Upper lobe of right lung (tissue), 1 donor: ENCODE measurements around the gene DNAJC4. TPM values are rescaled to one million over a fixed set of nuclear protein-coding genes. Genes with fewer than 3 reads are reported as not detected.

ENCODE experiments used
- ATAC-seq: fragments of 200-7000 bp; cut with Tn5 transposase; one replicate; pipeline ENCODE4 v1.9.1; 2020; ENCODE audit warnings: mild to moderate bottlenecking, moderate library complexity
- DNase-seq: peaks from one replicate; pipeline ENCODE4 v3.0.0-alpha.2; 2020
- H3K27ac ChIP-seq: fragments of 200-600 bp; one replicate; pipeline ENCODE4 v1.8.0; 2022
- H3K27me3 ChIP-seq: fragments of 200-600 bp; one replicate; pipeline ENCODE4 v1.8.0; 2022; ENCODE audit warnings: mild to moderate bottlenecking
- H3K36me3 ChIP-seq: fragments of 200-600 bp; one replicate; pipeline ENCODE4 v1.8.0; 2022
- H3K4me1 ChIP-seq: fragments of 200-600 bp; one replicate; pipeline ENCODE4 v1.8.0; 2022
- H3K4me3 ChIP-seq: fragments of 200-600 bp; one replicate; pipeline ENCODE4 v1.8.0; 2022; ENCODE audit warnings: mild to moderate bottlenecking
- H3K9me3 ChIP-seq: fragments of 200-600 bp; one replicate; pipeline ENCODE4 v1.8.0; 2022
- CTCF ChIP-seq: fragments of 200-600 bp; IDR thresholded peaks from one replicate; pipeline ENCODE4 v1.8.0; 2022; ENCODE audit warnings: antibody characterized with exemption
- intact Hi-C: fragments of 100-400 bp; cut with DNase I; formaldehyde crosslinking; loops from one replicate; pipeline ENCODE4 v1.11.0; 2022
- total RNA-seq: library from RNA; stranded (reverse); fragmentation: NEBNext Ultra II Directional; extraction: Animal tissue kit (Norgen Biotek cat#: 25700); gene quantifications from one replicate; pipeline ENCODE4 v1.2.1, GENCODE V29; 2021
- donor health status: DM: no; HTN: yes; CAD: no; lungs with severe emphysema.

The DNAJC4 gene
- total RNA-seq, 1 donor from 2014 or later: 36.4 TPM

- Histone ChIP-seq H3K9me3 (no peaks in the 10 kb centered on the region), H3K4me3 (no peak overlapping the region), H3K36me3 (peaks cover 7% of the 10 kb centered on the region), H3K27ac (no peak overlapping the region), H3K4me1 (peaks cover 33% of the 10 kb centered on the region), H3K27me3 (no peaks in the 10 kb centered on the region)
- DNase-seq (peak; percentile 62), ATAC-seq (no peak)
- TF ChIP-seq CTCF: no peak
- intact Hi-C loops: no loop called here
Observed at GRCh38 chr11:64210301-64211020, 19.9 kb upstream of the DNAJC4 start.

GRCh38 chr11:64211181-64211872 is 19.0 kb upstream of the DNAJC4 start:
- no peaks in the 10 kb centered on the region for H3K9me3 ChIP-seq
- no peak overlapping the region for H3K27ac ChIP-seq
- TF ChIP-seq CTCF: no peak
- intact Hi-C loops: no loop called here
- no peak overlapping the region for H3K4me3 ChIP-seq
- H3K36me3 ChIP-seq: peaks cover 7% of the 10 kb centered on the region
- H3K4me1 ChIP-seq: peaks cover 25% of the 10 kb centered on the region
- ATAC-seq (no peak), DNase-seq (no peak)
- no peaks in the 10 kb centered on the region for H3K27me3 ChIP-seq

GRCh38 chr11:64216879-64217278 is 13.5 kb upstream of the DNAJC4 start:
- no peak for ATAC-seq
- H3K36me3 ChIP-seq: peaks cover 34% of the 10 kb centered on the region
- intact Hi-C loops: no loop called here

GRCh38 chr11:64218628-64219353 is 11.6 kb upstream of the DNAJC4 start:
- no peak overlapping the region for H3K27ac ChIP-seq
- DNase-seq (no peak), ATAC-seq (no peak)
- peaks cover 45% of the 10 kb centered on the region for H3K36me3 ChIP-seq
- no peaks in the 10 kb centered on the region for H3K9me3 ChIP-seq
- intact Hi-C loops: no loop called here
- TF ChIP-seq CTCF: no peak
- H3K4me1 ChIP-seq: no peaks in the 10 kb centered on the region
- H3K27me3 ChIP-seq: no peaks in the 10 kb centered on the region
- H3K4me3 ChIP-seq: no peak overlapping the region

More at GRCh38 chr11:64216879-64217278, 13.5 kb upstream of the DNAJC4 start:
- no peaks in the 10 kb centered on the region for H3K9me3 ChIP-seq
- no peak overlapping the region for H3K4me3 ChIP-seq
- TF ChIP-seq CTCF: no peak
- no peaks in the 10 kb centered on the region for H3K27me3 ChIP-seq
- DNase-seq: no peak
- H3K27ac ChIP-seq: no peak overlapping the region
- H3K4me1 ChIP-seq: no peaks in the 10 kb centered on the region

GRCh38 chr11:64219354-64219684 is 11.0 kb upstream of the DNAJC4 start:
- intact Hi-C loops: no loop called here
- H3K4me1 ChIP-seq: no peaks in the 10 kb centered on the region
- H3K27ac ChIP-seq: no peak overlapping the region
- no peak for TF ChIP-seq CTCF
- H3K4me3 ChIP-seq: no peak overlapping the region
- ATAC-seq (no peak), DNase-seq (peak; percentile 64)
- H3K9me3 ChIP-seq: no peaks in the 10 kb centered on the region
- peaks cover 45% of the 10 kb centered on the region for H3K36me3 ChIP-seq
- H3K27me3 ChIP-seq: no peaks in the 10 kb centered on the region
